Measurements from ENCODE around the gene ORM1.

- TF ChIP-seq CTCF (IDR thresholded peaks at IDR 0.05) = no peak
- no peak for TF ChIP-seq POLR2A (IDR thresholded peaks at IDR 0.05)
- TF ChIP-seq EP300 (IDR thresholded peaks at IDR 0.05) = no peak
Measured at GRCh38 chr9:114287001-114287762, 35.7 kb upstream of the ORM1 start.
